Measurements from ENCODE around the gene ARHGAP29. TPM values are rescaled to one million over a fixed set of nuclear protein-coding genes. Genes with fewer than 3 reads are reported as not detected.

The ARHGAP29 gene
- total RNA-seq, 4 donors from 2014 or later, result 4.1 to 8.9 (median 5.4) TPM

DNA sequence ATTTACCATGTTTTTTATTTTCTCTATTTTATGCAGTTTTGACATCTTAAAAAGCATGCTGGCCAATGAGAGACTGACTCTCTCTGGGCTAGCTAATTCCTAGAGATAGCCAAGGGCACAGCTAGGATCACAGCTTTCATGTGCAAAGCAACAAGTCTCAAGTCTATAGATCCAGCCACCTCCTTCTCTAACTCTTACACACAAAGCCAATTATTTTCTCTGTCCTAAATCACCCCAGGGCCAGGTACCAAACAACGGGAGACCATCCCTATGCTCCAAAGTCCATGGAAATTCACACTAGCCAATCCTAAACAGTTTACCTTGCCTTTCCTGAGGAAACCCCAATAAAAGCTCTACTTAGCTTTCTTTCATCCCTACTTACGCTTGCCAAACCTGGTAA, 38.0 kb downstream of the ARHGAP29 start:
- in situ Hi-C loops (cut with MboI; ENCODE audit: low pct_ligation_motif_present in 1 of 4, low pct_unique_long_range_greater_than_20kb in 1 of 4, low sequenced_read_pairs in 3 of 4), result no loop called here
- H3K27ac ChIP-seq, result no peak overlapping the region
- 62 to 81% methylated on average over 2 of the region's 2 CpGs for WGBS, 2 donors (ENCODE audit: low coverage in 1 of 2)
- no peaks in the 10 kb centered on the region for H3K4me1 ChIP-seq
- H3K9me3 ChIP-seq, result no peaks in the 10 kb centered on the region
- intact Hi-C loops (cut with DNase I; ENCODE audit: low total_unique reads), result no loop called here
- DNase-seq, result no peak
- H3K27me3 ChIP-seq, result no peaks in the 10 kb centered on the region
- TF ChIP-seq, protein P1, sequence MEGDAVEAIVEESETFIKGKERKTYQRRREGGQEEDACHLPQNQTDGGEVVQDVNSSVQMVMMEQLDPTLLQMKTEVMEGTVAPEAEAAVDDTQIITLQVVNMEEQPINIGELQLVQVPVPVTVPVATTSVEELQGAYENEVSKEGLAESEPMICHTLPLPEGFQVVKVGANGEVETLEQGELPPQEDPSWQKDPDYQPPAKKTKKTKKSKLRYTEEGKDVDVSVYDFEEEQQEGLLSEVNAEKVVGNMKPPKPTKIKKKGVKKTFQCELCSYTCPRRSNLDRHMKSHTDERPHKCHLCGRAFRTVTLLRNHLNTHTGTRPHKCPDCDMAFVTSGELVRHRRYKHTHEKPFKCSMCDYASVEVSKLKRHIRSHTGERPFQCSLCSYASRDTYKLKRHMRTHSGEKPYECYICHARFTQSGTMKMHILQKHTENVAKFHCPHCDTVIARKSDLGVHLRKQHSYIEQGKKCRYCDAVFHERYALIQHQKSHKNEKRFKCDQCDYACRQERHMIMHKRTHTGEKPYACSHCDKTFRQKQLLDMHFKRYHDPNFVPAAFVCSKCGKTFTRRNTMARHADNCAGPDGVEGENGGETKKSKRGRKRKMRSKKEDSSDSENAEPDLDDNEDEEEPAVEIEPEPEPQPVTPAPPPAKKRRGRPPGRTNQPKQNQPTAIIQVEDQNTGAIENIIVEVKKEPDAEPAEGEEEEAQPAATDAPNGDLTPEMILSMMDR (IDR thresholded peaks at IDR 0.05), result no peak
- TF ChIP-seq POLR2A (IDR thresholded peaks at IDR 0.05) (no peak), POLR2AphosphoS5 (IDR thresholded peaks at IDR 0.05) (no peak), EP300 (IDR thresholded peaks at IDR 0.05; ENCODE audit: low read depth) (no peak)
- no peaks in the 10 kb centered on the region for H3K36me3 ChIP-seq
- H3K4me3 ChIP-seq, result no peak overlapping the region

DNA sequence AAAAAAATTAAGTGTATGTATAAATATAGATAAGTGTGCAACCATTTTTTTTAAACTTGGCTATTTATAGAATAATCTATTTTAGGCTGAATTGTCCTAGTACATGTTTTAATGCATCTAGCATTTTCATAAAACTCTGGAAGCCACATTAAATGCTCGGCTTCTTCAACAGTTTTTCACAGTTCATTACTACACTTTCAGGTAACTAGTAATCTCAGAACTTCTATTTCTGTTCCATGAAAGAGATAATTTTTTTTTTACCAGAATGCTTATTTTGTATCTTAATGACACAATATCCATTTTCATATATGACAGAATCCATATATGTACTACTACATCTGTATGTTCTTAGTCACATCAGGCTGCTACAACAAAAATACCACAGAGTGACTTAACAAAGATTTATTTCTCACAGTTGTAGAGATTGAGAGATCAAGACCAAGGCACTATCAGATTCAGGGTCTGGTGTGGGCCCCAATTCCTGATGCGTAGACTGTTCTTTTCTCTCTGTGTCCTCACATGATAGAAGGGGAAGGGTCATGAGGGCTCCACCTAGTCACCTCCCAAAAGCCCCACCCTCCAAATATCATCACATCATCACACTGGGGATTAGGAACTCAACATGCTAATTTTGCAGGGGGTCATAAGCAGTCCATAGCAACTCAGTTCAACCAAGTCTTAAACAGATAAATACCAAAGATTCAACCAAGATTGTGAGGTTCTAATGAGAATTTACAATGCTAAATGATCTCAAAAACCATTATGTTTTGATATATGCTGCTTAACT, 43.1 kb downstream of the ARHGAP29 start:
- Histone ChIP-seq H3K4me1 (no peaks in the 10 kb centered on the region), H3K36me3 (no peaks in the 10 kb centered on the region), H3K27ac (no peak overlapping the region), H3K4me3 (no peak overlapping the region), H3K9me3 (no peaks in the 10 kb centered on the region), H3K27me3 (no peaks in the 10 kb centered on the region)
- WGBS, 2 donors (ENCODE audit: low coverage in 1 of 2), result 67 to 87% methylated on average over 1 to 2 of the region's 2 CpGs
- no peak for DNase-seq
- in situ Hi-C loops (cut with MboI; ENCODE audit: low pct_ligation_motif_present in 1 of 4, low pct_unique_long_range_greater_than_20kb in 1 of 4, low sequenced_read_pairs in 3 of 4), result no loop called here
- intact Hi-C loops (cut with DNase I; ENCODE audit: low total_unique reads), result no loop called here
- no peak for TF ChIP-seq EP300 (IDR thresholded peaks at IDR 0.05; ENCODE audit: low read depth)
- TF ChIP-seq, protein P1 (IDR thresholded peaks at IDR 0.05), result no peak
- TF ChIP-seq POLR2A (IDR thresholded peaks at IDR 0.05), result no peak
- TF ChIP-seq POLR2AphosphoS5 (IDR thresholded peaks at IDR 0.05), result no peak

DNA sequence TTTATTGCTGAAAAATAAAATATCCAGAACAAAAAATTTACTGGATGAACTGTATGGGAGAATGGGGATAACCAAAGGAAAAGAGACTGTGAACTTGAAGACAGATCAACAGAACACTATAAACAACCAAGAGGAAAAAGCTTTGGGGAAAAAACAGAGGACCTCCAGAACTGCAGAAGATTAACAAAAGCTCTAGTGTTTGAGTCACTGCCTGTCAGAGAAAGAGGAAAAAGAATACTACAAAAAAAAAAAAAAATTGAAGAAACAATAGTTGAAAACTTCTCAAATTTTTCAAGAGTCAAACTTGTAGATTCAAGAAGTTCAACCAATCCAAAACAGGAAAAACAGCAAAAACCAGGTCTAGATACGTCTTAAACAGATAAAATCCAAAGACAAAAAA, 44.3 kb downstream of the ARHGAP29 start:
- 74 to 75% methylated on average over 1 of the region's 1 CpG for WGBS, 2 donors (ENCODE audit: low coverage in 1 of 2)
- Histone ChIP-seq H3K4me3 (no peak overlapping the region), H3K27ac (no peak overlapping the region), H3K36me3 (no peaks in the 10 kb centered on the region), H3K27me3 (no peaks in the 10 kb centered on the region), H3K9me3 (no peaks in the 10 kb centered on the region), H3K4me1 (no peaks in the 10 kb centered on the region)
- intact Hi-C loops (cut with DNase I; ENCODE audit: low total_unique reads) (no loop called here), in situ Hi-C loops (cut with MboI; ENCODE audit: low pct_ligation_motif_present in 1 of 4, low pct_unique_long_range_greater_than_20kb in 1 of 4, low sequenced_read_pairs in 3 of 4) (no loop called here)
- TF ChIP-seq POLR2AphosphoS5 (IDR thresholded peaks at IDR 0.05), result no peak
- TF ChIP-seq POLR2A (IDR thresholded peaks at IDR 0.05), result no peak
- TF ChIP-seq EP300 (IDR thresholded peaks at IDR 0.05; ENCODE audit: low read depth), result no peak
- TF ChIP-seq, protein P1 (IDR thresholded peaks at IDR 0.05), result no peak
- DNase-seq, result no peak

DNA sequence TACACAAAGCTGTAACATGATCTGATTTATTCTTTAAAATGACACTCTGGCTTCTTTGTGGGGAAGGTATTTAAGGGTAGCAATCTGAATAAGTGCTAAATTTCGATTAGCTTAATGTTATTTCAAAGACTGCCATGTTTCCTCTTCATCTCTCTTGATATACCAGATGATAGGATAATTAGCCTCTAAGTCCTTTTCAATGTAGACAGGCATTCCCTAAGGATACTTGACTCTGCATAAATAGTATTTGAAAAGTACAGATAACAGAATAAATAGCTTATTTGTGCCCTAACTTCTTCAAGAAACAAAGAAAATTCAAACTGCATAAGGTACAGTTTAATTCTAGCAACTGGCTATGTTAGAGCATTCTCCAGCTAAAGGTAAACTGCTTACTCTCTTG, 46.2 kb downstream of the ARHGAP29 start:
- intact Hi-C loops (cut with DNase I; ENCODE audit: low total_unique reads), result no loop called here
- Histone ChIP-seq H3K27me3 (no peaks in the 10 kb centered on the region), H3K36me3 (no peaks in the 10 kb centered on the region), H3K4me3 (no peak overlapping the region), H3K9me3 (no peaks in the 10 kb centered on the region), H3K4me1 (no peaks in the 10 kb centered on the region), H3K27ac (no peak overlapping the region)
- DNase-seq, result no peak
- 56 to 69% methylated on average over 1 of the region's 1 CpG for WGBS, 2 donors (ENCODE audit: low coverage in 1 of 2)
- in situ Hi-C loops (cut with MboI; ENCODE audit: low pct_ligation_motif_present in 1 of 4, low pct_unique_long_range_greater_than_20kb in 1 of 4, low sequenced_read_pairs in 3 of 4), result no loop called here
- TF ChIP-seq POLR2A (IDR thresholded peaks at IDR 0.05), result no peak
- no peak for TF ChIP-seq EP300 (IDR thresholded peaks at IDR 0.05; ENCODE audit: low read depth)
- TF ChIP-seq POLR2AphosphoS5 (IDR thresholded peaks at IDR 0.05), result no peak
- TF ChIP-seq, protein P1 (IDR thresholded peaks at IDR 0.05), result no peak
